ENCODE results near the gene PCSK5.

Gene PCSK5

GRCh38 chr9:76176171-76176570 is 285.7 kb downstream of the PCSK5 start:
- H4K20me1 ChIP-seq (ENCODE audit: insufficient read depth, low read length), result no peaks in the 10 kb centered on the region
- no peak for ATAC-seq (ENCODE audit: insufficient read depth, low read depth)
- no peak overlapping the region for H2AFZ ChIP-seq (ENCODE audit: low read depth, low read length)
- no peak overlapping the region for H3K4me2 ChIP-seq (ENCODE audit: insufficient read depth, low read length)
- no peak overlapping the region for H3K9ac ChIP-seq (ENCODE audit: low read depth, low read length)
- no peaks in the 10 kb centered on the region for H3K27me3 ChIP-seq (ENCODE audit: insufficient read depth, low read length, poor library complexity)
- H3K79me2 ChIP-seq (ENCODE audit: insufficient read depth, low read length), result no peaks in the 10 kb centered on the region
- TF ChIP-seq EZH2 (IDR thresholded peaks at IDR 0.05; ENCODE audit: borderline replicate concordance, low read depth, low read length, severe bottlenecking) (no peak), CTCF (IDR thresholded peaks at IDR 0.05; ENCODE audit: borderline replicate concordance, extremely low read depth, low read length, poor library complexity, severe bottlenecking) (no peak)
- no peaks in the 10 kb centered on the region for H3K9me3 ChIP-seq (ENCODE audit: insufficient read depth, low read length, severe bottlenecking)
- peaks cover 14% of the 10 kb centered on the region for H3K36me3 ChIP-seq (ENCODE audit: insufficient read depth, low read length)
- H3K27ac ChIP-seq (ENCODE audit: low read length), result no peak overlapping the region
- no peak overlapping the region for H3K4me3 ChIP-seq (ENCODE audit: low read depth in 1 of 2, low read length in 2 of 2)
- no peaks in the 10 kb centered on the region for H3K4me1 ChIP-seq (ENCODE audit: insufficient read depth, low read length)
- DNase-seq, result no peak

- Histone ChIP-seq H3K4me2 (ENCODE audit: insufficient read depth, low read length) (no peak overlapping the region), H3K27me3 (ENCODE audit: insufficient read depth, low read length, poor library complexity) (no peaks in the 10 kb centered on the region), H3K27ac (ENCODE audit: low read length) (no peak overlapping the region), H3K4me3 (ENCODE audit: low read depth in 1 of 2, low read length in 2 of 2) (no peak overlapping the region), H3K36me3 (ENCODE audit: insufficient read depth, low read length) (peaks cover 23% of the 10 kb centered on the region), H3K79me2 (ENCODE audit: insufficient read depth, low read length) (no peaks in the 10 kb centered on the region), H3K9me3 (ENCODE audit: insufficient read depth, low read length, severe bottlenecking) (no peaks in the 10 kb centered on the region), H3K9ac (ENCODE audit: low read depth, low read length) (no peak overlapping the region), H4K20me1 (ENCODE audit: insufficient read depth, low read length) (no peaks in the 10 kb centered on the region), H2AFZ (ENCODE audit: low read depth, low read length) (no peak overlapping the region), H3K4me1 (ENCODE audit: insufficient read depth, low read length) (no peaks in the 10 kb centered on the region)
- TF ChIP-seq EZH2 (IDR thresholded peaks at IDR 0.05; ENCODE audit: borderline replicate concordance, low read depth, low read length, severe bottlenecking), result no peak
- no peak for TF ChIP-seq CTCF (IDR thresholded peaks at IDR 0.05; ENCODE audit: borderline replicate concordance, extremely low read depth, low read length, poor library complexity, severe bottlenecking)
- ATAC-seq (ENCODE audit: insufficient read depth, low read depth) (no peak), DNase-seq (no peak)
These were observed 287.5 kb downstream of the PCSK5 start for GRCh38 chr9:76177931-76178330.

- Histone ChIP-seq H3K4me3 (ENCODE audit: low read depth in 1 of 2, low read length in 2 of 2) (no peak overlapping the region), H3K79me2 (ENCODE audit: insufficient read depth, low read length) (no peaks in the 10 kb centered on the region), H2AFZ (ENCODE audit: low read depth, low read length) (no peak overlapping the region), H3K36me3 (ENCODE audit: insufficient read depth, low read length) (peaks cover 36% of the 10 kb centered on the region), H3K9ac (ENCODE audit: low read depth, low read length) (no peak overlapping the region), H3K9me3 (ENCODE audit: insufficient read depth, low read length, severe bottlenecking) (no peaks in the 10 kb centered on the region), H3K27ac (ENCODE audit: low read length) (no peak overlapping the region), H3K27me3 (ENCODE audit: insufficient read depth, low read length, poor library complexity) (no peaks in the 10 kb centered on the region), H4K20me1 (ENCODE audit: insufficient read depth, low read length) (no peaks in the 10 kb centered on the region), H3K4me2 (ENCODE audit: insufficient read depth, low read length) (no peak overlapping the region), H3K4me1 (ENCODE audit: insufficient read depth, low read length) (no peaks in the 10 kb centered on the region)
- ATAC-seq (ENCODE audit: insufficient read depth, low read depth) (no peak), DNase-seq (no peak)
- no peak for TF ChIP-seq CTCF (IDR thresholded peaks at IDR 0.05; ENCODE audit: borderline replicate concordance, extremely low read depth, low read length, poor library complexity, severe bottlenecking)
- no peak for TF ChIP-seq EZH2 (IDR thresholded peaks at IDR 0.05; ENCODE audit: borderline replicate concordance, low read depth, low read length, severe bottlenecking)
These were observed 290.1 kb downstream of the PCSK5 start for GRCh38 chr9:76180541-76180940.

All from DND-41 (cell line).